ENCODE data around the gene DUSP22.
"Not testable (repeated sequence)": the region's sequence is repeated elsewhere in the genome, so short reads cannot be mapped to it uniquely, and the experiment has no call there.

- not testable (repeated sequence) for TF ChIP-seq CTCF (IDR thresholded peaks at IDR 0.05; ENCODE audit: low read length); EZH2 (optimal IDR thresholded peaks at IDR 0.05; ENCODE audit: low read depth, low read length); EZH2phosphoT487 (IDR thresholded peaks at IDR 0.05; ENCODE audit: low read length)
Measured at GRCh38 chr6:325161-325860, 33.0 kb downstream of the DUSP22 start.
